ENCODE data around the gene DNAI4. TPM values are rescaled to one million over a fixed set of nuclear protein-coding genes. Genes with fewer than 3 reads are reported as not detected.

The DNAI4 gene
- polyA plus RNA-seq, 3 donors: 0.09 TPM; not detected in 2

GRCh38 chr1:66929146-66929688 is 4.6 kb upstream of the DNAI4 start:
- peaks cover 0 to 2% of the 10 kb centered on the region in 2 donors for H3K36me3 Mint-ChIP-seq
- TF ChIP-seq CTCF (IDR thresholded peaks at IDR 0.05): no peak
- H3K4me3 Mint-ChIP-seq: peak overlapping the region; percentile 90 to 94
- Histone ChIP-seq H3K36me3 (replicated peaks in 1 of 2; ENCODE audit: control insufficient read depth in 1 of 2, insufficient read depth in 2 of 2, low read length in 2 of 2) (no peaks in the 10 kb centered on the region), H3K4me1 (ENCODE audit: control insufficient read depth in 1 of 2, insufficient read depth in 2 of 2, low read length in 2 of 2) (peaks cover 30 to 62% of the 10 kb centered on the region in 2 donors), H4K20me1 (ENCODE audit: insufficient read depth, low read length) (peaks cover 26% of the 10 kb centered on the region), H3K9ac (ENCODE audit: insufficient read depth, low read length, poor library complexity, severe bottlenecking) (peak overlapping the region; percentile 96), H3K4me3 (replicated peaks in 1 of 3; ENCODE audit: low read depth in 2 of 3, low read length in 3 of 3) (peak overlapping the region; percentile 74 to 97 (median 93)), H3K27me3 (ENCODE audit: control insufficient read depth in 2 of 2, insufficient read depth in 2 of 2, low read length in 2 of 2) (no peaks in the 10 kb centered on the region), H3K27ac (ENCODE audit: low read depth in 1 of 2, low read length in 2 of 2) (peak overlapping the region; percentile 93 to 96), H2AFZ (ENCODE audit: insufficient read depth, low read depth, low read length, poor library complexity, severe bottlenecking) (peak overlapping the region; percentile 76), H3K9me3 (replicated peaks in 1 of 2; ENCODE audit: control insufficient read depth in 1 of 2, insufficient read depth in 1 of 2, low read length in 2 of 2) (no peaks in the 10 kb centered on the region), H3K4me2 (replicated peaks; ENCODE audit: extremely low read depth, low read length, poor library complexity, severe bottlenecking) (peak overlapping the region; percentile 92), H3K79me2 (ENCODE audit: insufficient read depth, low read length) (peaks cover 80% of the 10 kb centered on the region)
- peak overlapping the region; percentile 87 to 98 (median 98) for H3K27ac Mint-ChIP-seq
- peak in 2 of 3 donors; percentile 39 to 43 for DNase-seq
- H3K9me3 Mint-ChIP-seq: no peaks in the 10 kb centered on the region
- peaks cover 48% of the 10 kb centered on the region for H3K4me1 Mint-ChIP-seq
- peaks cover 0 to 2% (median 0%) of the 10 kb centered on the region in 3 donors for H3K27me3 Mint-ChIP-seq (ENCODE audit: low read depth in 3 of 3)
- WGBS (ENCODE audit: insufficient coverage): 50% methylated on average over 2 of the region's 3 CpGs
- intact Hi-C loops (cut with micrococcal nuclease): loop anchor here in 1 of 2 donors (10.0 kb wide), 2 partner anchors 164 to 506 kb away; partner anchors contain the start of gene SERBP1

GRCh38 chr1:66927528-66927927 is 2.9 kb upstream of the DNAI4 start:
- no peaks in the 10 kb centered on the region for H3K27me3 ChIP-seq (ENCODE audit: control insufficient read depth in 2 of 2, insufficient read depth in 2 of 2, low read length in 2 of 2)
- no peak overlapping the region for H3K27ac ChIP-seq (ENCODE audit: low read depth in 1 of 2, low read length in 2 of 2)
- Mint-ChIP-seq H3K4me3 (no peak overlapping the region), H3K9me3 (no peaks in the 10 kb centered on the region), H3K27ac (no peak overlapping the region), H3K4me1 (peaks cover 41% of the 10 kb centered on the region), H3K27me3 (ENCODE audit: low read depth in 3 of 3) (peaks cover 0 to 2% (median 0%) of the 10 kb centered on the region in 3 donors), H3K36me3 (peaks cover 0 to 2% of the 10 kb centered on the region in 2 donors)
- no peak for DNase-seq
- H3K4me2 ChIP-seq (replicated peaks; ENCODE audit: extremely low read depth, low read length, poor library complexity, severe bottlenecking): no peak overlapping the region
- H3K9me3 ChIP-seq (replicated peaks in 1 of 2; ENCODE audit: control insufficient read depth in 1 of 2, insufficient read depth in 1 of 2, low read length in 2 of 2): no peaks in the 10 kb centered on the region
- H4K20me1 ChIP-seq (ENCODE audit: insufficient read depth, low read length): peaks cover 16% of the 10 kb centered on the region
- H3K4me1 ChIP-seq (ENCODE audit: control insufficient read depth in 1 of 2, insufficient read depth in 2 of 2, low read length in 2 of 2): peaks cover 32 to 50% of the 10 kb centered on the region in 2 donors
- intact Hi-C loops (cut with micrococcal nuclease): loop anchor here in 1 of 2 donors (10.0 kb wide), 2 partner anchors 163 to 507 kb away; partner anchors contain the start of gene SERBP1
- peaks cover 71% of the 10 kb centered on the region for H3K79me2 ChIP-seq (ENCODE audit: insufficient read depth, low read length)
- no peaks in the 10 kb centered on the region for H3K36me3 ChIP-seq (replicated peaks in 1 of 2; ENCODE audit: control insufficient read depth in 1 of 2, insufficient read depth in 2 of 2, low read length in 2 of 2)
- no peak overlapping the region for H3K4me3 ChIP-seq (replicated peaks in 1 of 3; ENCODE audit: low read depth in 2 of 3, low read length in 3 of 3)
- no peak overlapping the region for H3K9ac ChIP-seq (ENCODE audit: insufficient read depth, low read length, poor library complexity, severe bottlenecking)
- no peak overlapping the region for H2AFZ ChIP-seq (ENCODE audit: insufficient read depth, low read depth, low read length, poor library complexity, severe bottlenecking)
- TF ChIP-seq CTCF (IDR thresholded peaks at IDR 0.05): no peak
